Ishikawa (cell line): ENCODE data around the gene RMDN3.

Experiments used
- CEBPB ChIP-seq: IDR thresholded peaks from 2 replicates; pipeline ENCODE4 v1.6.1; 2012
- CREB1 ChIP-seq: IDR thresholded peaks from 2 replicates; pipeline ENCODE4 v1.6.1; 2012; ENCODE audit warnings: low read depth
- EGR1 ChIP-seq: IDR thresholded peaks from 2 replicates; pipeline ENCODE4 v1.6.1; 2012
- EP300 ChIP-seq: IDR thresholded peaks from 2 replicates; pipeline ENCODE4 v1.6.1; 2012; ENCODE audit warnings: borderline replicate concordance
- FOXM1 ChIP-seq: IDR thresholded peaks from 2 replicates; pipeline ENCODE4 v1.6.1; 2012; ENCODE audit warnings: low read depth, borderline replicate concordance
- NFIC ChIP-seq: IDR thresholded peaks from 2 replicates; pipeline ENCODE4 v1.6.1; 2012
- RAD21 ChIP-seq: IDR thresholded peaks from 2 replicates; pipeline ENCODE4 v1.6.1; 2012; ENCODE audit warnings: low read depth
- TAF1 ChIP-seq: IDR thresholded peaks from 2 replicates; pipeline ENCODE4 v1.6.1; 2012; ENCODE audit warnings: low read depth, mild to moderate bottlenecking
- TCF12 ChIP-seq: IDR thresholded peaks from 2 replicates; pipeline ENCODE4 v1.6.1; 2012; ENCODE audit warnings: low read depth
- TEAD4 ChIP-seq: IDR thresholded peaks from 2 replicates; pipeline ENCODE4 v1.6.1; 2012
- YY1 ChIP-seq: IDR thresholded peaks from 2 replicates; pipeline ENCODE4 v1.6.1; 2012; ENCODE audit warnings: low read depth
- ZBTB7A ChIP-seq: IDR thresholded peaks from 2 replicates; pipeline ENCODE4 v1.6.1; 2012; ENCODE audit warnings: low read depth
- TF ChIP-seq, protein P1 (sequence below): IDR thresholded peaks from 2 replicates; pipeline ENCODE4 v1.6.1; 2012; ENCODE audit warnings: low read depth, mild to moderate bottlenecking
- TF ChIP-seq, protein P2 (sequence below): IDR thresholded peaks from 2 replicates; pipeline ENCODE4 v1.6.1; 2012
- TF ChIP-seq, protein P3 (sequence below): IDR thresholded peaks from 2 replicates; pipeline ENCODE4 v1.6.1; 2012

The RMDN3 gene

DNA sequence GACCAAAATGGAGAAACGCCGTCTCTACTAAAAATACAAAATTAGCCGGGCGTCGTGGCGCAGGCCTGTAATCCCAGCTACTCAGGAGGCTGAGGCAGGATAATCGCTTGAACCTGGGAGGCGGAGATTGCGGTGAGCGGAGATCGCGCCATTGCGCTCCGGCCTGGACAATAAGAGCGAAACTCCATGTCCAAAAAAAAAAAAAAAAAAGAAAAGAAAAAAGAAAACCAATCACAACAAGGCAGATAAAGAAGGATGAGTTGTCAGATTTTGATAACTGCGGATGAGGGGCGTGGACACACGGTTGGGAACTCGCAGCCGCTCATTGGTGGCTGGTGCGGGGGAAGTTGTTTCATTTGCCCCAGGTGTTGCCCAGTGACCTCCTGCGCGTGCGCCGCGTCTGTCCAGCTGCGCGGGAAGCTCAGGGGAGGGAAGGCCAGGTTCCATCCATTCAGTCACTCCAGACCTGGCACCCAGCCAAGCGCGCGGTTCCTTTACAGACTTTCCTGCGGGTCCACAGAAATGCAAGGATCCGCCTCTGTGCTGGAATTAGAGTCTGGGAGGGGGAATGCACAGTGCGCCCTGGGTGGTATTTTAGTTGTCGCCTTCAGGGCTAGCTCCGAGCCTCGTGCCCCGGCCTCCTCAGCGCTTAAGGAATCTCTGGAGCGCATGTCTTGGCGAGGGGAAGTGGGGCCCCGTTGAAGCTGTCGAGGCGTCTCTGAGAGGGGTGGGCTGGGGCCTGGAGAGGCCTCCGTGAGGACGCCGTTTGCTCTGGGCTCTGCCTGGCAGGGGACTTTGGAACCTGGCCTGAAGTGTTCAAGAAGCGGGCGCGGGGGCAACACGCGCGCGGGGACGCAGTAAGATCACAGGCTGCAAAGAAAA lies 8.1 kb upstream of the RMDN3 start:
- TF ChIP-seq EP300 (peak; percentile 9; the same call in 1 of the 2 replicates), TAF1 (peak; percentile 34; the same call in 1 of the 2 replicates), TCF12 (peak; percentile 58; the same call in 1 of the 2 replicates), NFIC (peak; percentile 97), TEAD4 (peak; percentile 54), CEBPB (no peak), FOXM1 (peak; percentile 48; the same call in 1 of the 2 replicates)
- TF ChIP-seq, protein P1, sequence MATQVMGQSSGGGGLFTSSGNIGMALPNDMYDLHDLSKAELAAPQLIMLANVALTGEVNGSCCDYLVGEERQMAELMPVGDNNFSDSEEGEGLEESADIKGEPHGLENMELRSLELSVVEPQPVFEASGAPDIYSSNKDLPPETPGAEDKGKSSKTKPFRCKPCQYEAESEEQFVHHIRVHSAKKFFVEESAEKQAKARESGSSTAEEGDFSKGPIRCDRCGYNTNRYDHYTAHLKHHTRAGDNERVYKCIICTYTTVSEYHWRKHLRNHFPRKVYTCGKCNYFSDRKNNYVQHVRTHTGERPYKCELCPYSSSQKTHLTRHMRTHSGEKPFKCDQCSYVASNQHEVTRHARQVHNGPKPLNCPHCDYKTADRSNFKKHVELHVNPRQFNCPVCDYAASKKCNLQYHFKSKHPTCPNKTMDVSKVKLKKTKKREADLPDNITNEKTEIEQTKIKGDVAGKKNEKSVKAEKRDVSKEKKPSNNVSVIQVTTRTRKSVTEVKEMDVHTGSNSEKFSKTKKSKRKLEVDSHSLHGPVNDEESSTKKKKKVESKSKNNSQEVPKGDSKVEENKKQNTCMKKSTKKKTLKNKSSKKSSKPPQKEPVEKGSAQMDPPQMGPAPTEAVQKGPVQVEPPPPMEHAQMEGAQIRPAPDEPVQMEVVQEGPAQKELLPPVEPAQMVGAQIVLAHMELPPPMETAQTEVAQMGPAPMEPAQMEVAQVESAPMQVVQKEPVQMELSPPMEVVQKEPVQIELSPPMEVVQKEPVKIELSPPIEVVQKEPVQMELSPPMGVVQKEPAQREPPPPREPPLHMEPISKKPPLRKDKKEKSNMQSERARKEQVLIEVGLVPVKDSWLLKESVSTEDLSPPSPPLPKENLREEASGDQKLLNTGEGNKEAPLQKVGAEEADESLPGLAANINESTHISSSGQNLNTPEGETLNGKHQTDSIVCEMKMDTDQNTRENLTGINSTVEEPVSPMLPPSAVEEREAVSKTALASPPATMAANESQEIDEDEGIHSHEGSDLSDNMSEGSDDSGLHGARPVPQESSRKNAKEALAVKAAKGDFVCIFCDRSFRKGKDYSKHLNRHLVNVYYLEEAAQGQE = no peak
- TF ChIP-seq, protein P2, sequence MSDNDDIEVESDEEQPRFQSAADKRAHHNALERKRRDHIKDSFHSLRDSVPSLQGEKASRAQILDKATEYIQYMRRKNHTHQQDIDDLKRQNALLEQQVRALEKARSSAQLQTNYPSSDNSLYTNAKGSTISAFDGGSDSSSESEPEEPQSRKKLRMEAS = peak; percentile 99
- TF ChIP-seq, protein P3, sequence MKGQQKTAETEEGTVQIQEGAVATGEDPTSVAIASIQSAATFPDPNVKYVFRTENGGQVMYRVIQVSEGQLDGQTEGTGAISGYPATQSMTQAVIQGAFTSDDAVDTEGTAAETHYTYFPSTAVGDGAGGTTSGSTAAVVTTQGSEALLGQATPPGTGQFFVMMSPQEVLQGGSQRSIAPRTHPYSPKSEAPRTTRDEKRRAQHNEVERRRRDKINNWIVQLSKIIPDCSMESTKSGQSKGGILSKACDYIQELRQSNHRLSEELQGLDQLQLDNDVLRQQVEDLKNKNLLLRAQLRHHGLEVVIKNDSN = no peak

DNA sequence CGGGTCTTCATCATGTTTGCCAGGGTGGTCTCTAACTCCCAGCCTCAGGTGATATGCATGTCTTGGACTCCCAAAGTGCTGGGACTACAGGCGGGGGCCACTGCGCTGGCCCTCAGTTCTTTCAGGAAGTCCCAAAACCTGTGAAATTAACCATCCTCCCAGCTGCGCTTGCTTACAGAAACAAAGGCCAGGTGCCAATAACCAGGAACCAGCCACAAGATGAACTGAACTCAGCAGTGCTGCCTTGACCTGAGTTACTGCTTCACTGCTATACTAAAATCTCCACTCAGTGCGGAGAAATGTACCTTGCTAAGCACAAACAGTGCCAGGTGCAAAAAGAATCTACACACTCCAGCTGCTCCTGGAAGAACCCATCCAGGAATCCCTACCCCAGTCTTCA lies 4.9 kb upstream of the RMDN3 start:
- no peak for TF ChIP-seq NFIC
- TF ChIP-seq RAD21 = no peak
- no peak for TF ChIP-seq TAF1
- no peak for TF ChIP-seq TCF12

DNA sequence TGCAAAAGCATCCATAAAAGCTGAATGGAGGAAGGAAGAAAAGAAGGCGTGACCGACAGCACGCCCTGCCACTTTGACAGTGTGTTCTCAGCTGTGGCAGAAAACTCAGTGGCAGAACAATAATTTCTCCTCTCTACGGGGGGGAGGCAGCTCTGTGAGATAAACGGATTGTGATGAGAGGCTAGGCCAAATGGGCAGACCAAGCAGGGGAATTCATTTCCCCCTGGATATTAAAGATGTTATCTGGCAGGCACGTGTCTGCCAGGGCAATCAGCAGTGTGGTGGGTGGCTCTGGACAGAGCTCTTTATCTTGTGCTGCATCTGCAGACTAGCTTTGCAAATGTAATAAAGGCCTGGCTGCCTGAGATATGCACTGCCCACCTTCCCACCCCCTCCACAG lies 1.9 kb upstream of the RMDN3 start:
- TF ChIP-seq EGR1 = no peak
- TF ChIP-seq, protein P3 = no peak
- TF ChIP-seq, protein P1 = no peak
- no peak for TF ChIP-seq FOXM1
- TF ChIP-seq CEBPB = no peak
- no peak for TF ChIP-seq YY1
- no peak for TF ChIP-seq ZBTB7A
- no peak for TF ChIP-seq EP300
- TF ChIP-seq TCF12 = no peak
- TF ChIP-seq TAF1 = no peak
- TF ChIP-seq NFIC = no peak
- TF ChIP-seq, protein P2 = no peak
- no peak for TF ChIP-seq TEAD4
- TF ChIP-seq RAD21 = no peak
- TF ChIP-seq CREB1 = no peak

DNA sequence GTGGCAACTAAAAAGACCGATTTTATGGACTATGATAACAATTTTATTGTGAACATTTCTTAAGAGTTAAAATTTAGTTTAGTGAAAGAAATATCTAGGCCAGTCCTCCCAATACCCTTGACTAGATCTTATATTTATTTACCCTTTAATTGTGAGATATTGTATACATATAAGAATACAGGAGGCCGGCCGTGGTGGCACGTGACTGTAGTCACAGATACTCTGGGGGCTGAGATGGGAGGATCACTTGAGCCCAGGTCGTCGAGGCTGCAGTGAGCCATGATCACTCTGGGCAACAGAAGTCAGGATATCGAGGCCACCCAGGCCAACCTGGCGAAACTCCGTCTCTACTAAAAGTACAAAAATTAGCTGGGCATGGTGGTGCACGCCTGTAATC lies 756 bp upstream of the RMDN3 start:
- TF ChIP-seq CEBPB (no peak), YY1 (no peak), EGR1 (no peak), TEAD4 (no peak), EP300 (no peak), TAF1 (no peak), CREB1 (no peak), NFIC (no peak), FOXM1 (no peak), ZBTB7A (no peak)
- TF ChIP-seq, protein P3 = no peak
- TF ChIP-seq, protein P1 = no peak
- TF ChIP-seq, protein P2 = no peak
